ENCODE data around the gene CA10.

Gene CA10

DNA sequence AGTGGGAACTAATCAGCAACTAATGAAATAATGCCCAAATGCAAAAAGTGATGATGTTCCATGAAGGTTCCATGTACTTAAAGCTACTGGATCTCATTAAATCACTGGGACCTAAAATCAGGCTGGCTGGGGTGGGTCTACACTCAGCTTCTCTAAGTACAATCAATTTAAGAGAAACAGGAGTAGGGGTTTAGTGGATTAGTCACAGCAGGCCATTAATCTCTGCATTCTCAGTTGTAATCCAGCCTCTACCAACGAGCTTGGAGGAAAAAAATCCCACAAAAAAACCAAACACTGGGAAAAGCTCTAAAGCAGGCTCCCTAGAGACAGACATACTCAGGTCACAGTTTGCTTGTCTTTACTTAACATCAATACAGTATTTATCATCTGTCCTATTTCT is 15.0 kb downstream of the CA10 start:
- no peaks in the 10 kb centered on the region for H3K27me3 ChIP-seq (ENCODE audit: insufficient read depth, poor library complexity, severe bottlenecking)
- no peak for TF ChIP-seq GABPA (IDR thresholded peaks at IDR 0.05; ENCODE audit: low read depth)
- TF ChIP-seq SPI1 (IDR thresholded peaks at IDR 0.05; ENCODE audit: borderline replicate concordance, low read depth) = no peak
- TF ChIP-seq POLR2AphosphoS5 (IDR thresholded peaks at IDR 0.05; ENCODE audit: low read depth) = no peak
- H3K4me3 ChIP-seq (replicated peaks; ENCODE audit: insufficient read depth, low read length) = no peak overlapping the region
- H3K27ac ChIP-seq (replicated peaks) = no peak overlapping the region
- no peak for DNase-seq (ENCODE audit: low read depth in 1 of 2, low spot score in 1 of 2)

DNA sequence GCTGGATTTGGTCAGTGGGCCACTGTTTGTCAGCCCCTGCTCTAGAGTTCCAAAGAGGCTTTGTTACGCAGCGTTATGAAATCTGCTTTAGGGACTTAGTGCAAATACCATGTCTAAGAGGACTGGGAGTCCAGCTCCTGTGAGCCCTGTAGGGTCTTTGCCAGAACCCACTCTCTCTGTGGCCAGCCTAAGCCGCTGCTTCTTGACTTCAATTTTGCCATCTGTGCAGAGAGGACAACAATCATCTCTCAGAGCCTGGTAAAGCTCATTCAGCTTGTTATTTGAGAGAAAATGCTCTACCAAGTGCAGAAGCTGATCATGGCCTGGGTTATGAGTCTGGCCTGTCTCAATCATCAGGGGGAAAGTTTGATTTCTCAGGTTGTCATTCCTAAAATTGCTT is 17.9 kb downstream of the CA10 start:
- H3K27ac ChIP-seq (replicated peaks) = no peak overlapping the region
- no peak overlapping the region for H3K4me3 ChIP-seq (replicated peaks; ENCODE audit: insufficient read depth, low read length)
- no peak for DNase-seq (ENCODE audit: low read depth in 1 of 2, low spot score in 1 of 2)
- no peaks in the 10 kb centered on the region for H3K27me3 ChIP-seq (ENCODE audit: insufficient read depth, poor library complexity, severe bottlenecking)
- TF ChIP-seq SPI1 (IDR thresholded peaks at IDR 0.05; ENCODE audit: borderline replicate concordance, low read depth) = no peak
- TF ChIP-seq GABPA (IDR thresholded peaks at IDR 0.05; ENCODE audit: low read depth) = no peak
- TF ChIP-seq CTCF (IDR thresholded peaks at IDR 0.05; ENCODE audit: insufficient read depth, low read length) = no peak
- no peak for TF ChIP-seq REST (IDR thresholded peaks at IDR 0.05; ENCODE audit: insufficient replicate concordance, low read depth)
- TF ChIP-seq POLR2AphosphoS5 (IDR thresholded peaks at IDR 0.05; ENCODE audit: low read depth) = no peak

DNA sequence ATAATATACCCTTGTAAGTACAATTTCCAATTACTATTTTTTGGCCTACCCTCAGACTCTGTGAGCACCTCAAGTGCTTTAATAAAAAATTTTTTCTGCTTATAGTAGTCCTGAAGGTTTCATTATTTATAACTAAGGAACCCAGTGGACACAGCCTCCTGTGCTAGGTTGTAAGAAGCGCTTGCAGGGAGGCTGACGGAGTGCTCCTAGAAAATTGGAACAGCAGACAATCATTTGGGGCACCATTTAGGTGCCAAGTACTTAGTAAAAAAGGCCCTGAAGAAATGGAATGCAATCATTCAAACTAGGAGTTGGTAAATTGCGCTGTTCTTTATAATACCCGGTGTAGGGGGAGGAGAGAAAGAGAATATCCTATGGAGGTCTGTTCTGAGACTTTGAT is 19.8 kb downstream of the CA10 start:
- no peaks in the 10 kb centered on the region for H3K27me3 ChIP-seq (ENCODE audit: insufficient read depth, poor library complexity, severe bottlenecking)
- TF ChIP-seq CTCF (IDR thresholded peaks at IDR 0.05; ENCODE audit: insufficient read depth, low read length) (no peak), REST (IDR thresholded peaks at IDR 0.05; ENCODE audit: insufficient replicate concordance, low read depth) (no peak), POLR2AphosphoS5 (IDR thresholded peaks at IDR 0.05; ENCODE audit: low read depth) (no peak), GABPA (IDR thresholded peaks at IDR 0.05; ENCODE audit: low read depth) (no peak), SPI1 (IDR thresholded peaks at IDR 0.05; ENCODE audit: borderline replicate concordance, low read depth) (no peak)
- no peak overlapping the region for H3K27ac ChIP-seq (replicated peaks)
- H3K4me3 ChIP-seq (replicated peaks; ENCODE audit: insufficient read depth, low read length) = no peak overlapping the region
- DNase-seq (ENCODE audit: low read depth in 1 of 2, low spot score in 1 of 2) = no peak

- Histone ChIP-seq H3K4me3 (replicated peaks; ENCODE audit: insufficient read depth, low read length) (no peak overlapping the region), H3K27ac (replicated peaks) (no peak overlapping the region), H3K27me3 (ENCODE audit: insufficient read depth, poor library complexity, severe bottlenecking) (no peaks in the 10 kb centered on the region)
- DNase-seq (ENCODE audit: low read depth in 1 of 2, low spot score in 1 of 2) = no peak
- TF ChIP-seq GABPA (IDR thresholded peaks at IDR 0.05; ENCODE audit: low read depth) (no peak), POLR2AphosphoS5 (IDR thresholded peaks at IDR 0.05; ENCODE audit: low read depth) (no peak), REST (IDR thresholded peaks at IDR 0.05; ENCODE audit: insufficient replicate concordance, low read depth) (no peak), SPI1 (IDR thresholded peaks at IDR 0.05; ENCODE audit: borderline replicate concordance, low read depth) (no peak), CTCF (IDR thresholded peaks at IDR 0.05; ENCODE audit: insufficient read depth, low read length) (no peak)
Observed at GRCh38 chr17:52138350-52138749, 20.2 kb downstream of the CA10 start.

Measured in HL-60 (cell line).